ENCODE measurements around the gene CNDP1.

CNDP1 gene

DNA sequence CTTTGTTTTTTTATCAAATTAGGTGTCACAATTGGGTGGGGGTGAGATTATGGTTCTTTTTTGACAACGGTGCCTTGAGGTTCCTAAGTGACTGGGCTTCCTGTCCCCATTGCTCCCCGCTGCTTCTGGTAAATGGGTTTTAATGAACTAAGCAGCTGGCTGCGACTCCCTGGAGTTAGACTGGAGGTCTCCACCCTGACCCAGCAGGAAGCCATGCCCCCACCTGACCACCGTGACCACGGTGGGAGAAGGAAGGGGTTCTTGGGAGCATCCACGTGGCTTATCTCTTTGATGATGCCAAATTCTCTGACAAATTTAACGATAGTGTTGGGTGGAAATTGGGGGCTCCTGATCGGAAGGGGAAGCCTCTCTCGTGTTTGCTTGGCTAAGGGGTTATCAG lies 25.9 kb upstream of the CNDP1 start:
- no peaks in the 10 kb centered on the region for H3K9me3 ChIP-seq (ENCODE audit: control insufficient read depth, insufficient read depth, low read length)
- no peak overlapping the region for H3K9ac ChIP-seq (ENCODE audit: low read depth, low read length)
- H3K4me3 ChIP-seq (ENCODE audit: low read depth, low read length) = no peak overlapping the region
- H3K36me3 ChIP-seq (ENCODE audit: control insufficient read depth, insufficient read depth, low read length) = peaks cover 65% of the 10 kb centered on the region
- H3K4me1 ChIP-seq (ENCODE audit: control insufficient read depth, insufficient read depth, low read length) = no peaks in the 10 kb centered on the region
- no peaks in the 10 kb centered on the region for H3K27me3 ChIP-seq (ENCODE audit: control insufficient read depth, insufficient read depth, low read length)

- Histone ChIP-seq H3K9me3 (ENCODE audit: control insufficient read depth, insufficient read depth, low read length) (no peaks in the 10 kb centered on the region), H3K9ac (ENCODE audit: low read depth, low read length) (no peak overlapping the region), H3K4me3 (ENCODE audit: low read depth, low read length) (no peak overlapping the region), H3K27me3 (ENCODE audit: control insufficient read depth, insufficient read depth, low read length) (no peaks in the 10 kb centered on the region), H3K36me3 (ENCODE audit: control insufficient read depth, insufficient read depth, low read length) (peaks cover 69% of the 10 kb centered on the region), H3K4me1 (ENCODE audit: control insufficient read depth, insufficient read depth, low read length) (no peaks in the 10 kb centered on the region)
These were observed 25.5 kb upstream of the CNDP1 start for GRCh38 chr18:74508821-74509225.

- no peaks in the 10 kb centered on the region for H3K4me1 ChIP-seq (ENCODE audit: control insufficient read depth, insufficient read depth, low read length)
- H3K36me3 ChIP-seq (ENCODE audit: control insufficient read depth, insufficient read depth, low read length) = peaks cover 73% of the 10 kb centered on the region
- no peak overlapping the region for H3K9ac ChIP-seq (ENCODE audit: low read depth, low read length)
- no peaks in the 10 kb centered on the region for H3K27me3 ChIP-seq (ENCODE audit: control insufficient read depth, insufficient read depth, low read length)
- no peaks in the 10 kb centered on the region for H3K9me3 ChIP-seq (ENCODE audit: control insufficient read depth, insufficient read depth, low read length)
- no peak overlapping the region for H3K4me3 ChIP-seq (ENCODE audit: low read depth, low read length)
These were observed 24.2 kb upstream of the CNDP1 start for GRCh38 chr18:74509856-74510769.

GRCh38 chr18:74510770-74511095 lies 23.6 kb upstream of the CNDP1 start:
- Histone ChIP-seq H3K36me3 (ENCODE audit: control insufficient read depth, insufficient read depth, low read length) (peaks cover 79% of the 10 kb centered on the region), H3K9ac (ENCODE audit: low read depth, low read length) (no peak overlapping the region), H3K27me3 (ENCODE audit: control insufficient read depth, insufficient read depth, low read length) (no peaks in the 10 kb centered on the region), H3K4me1 (ENCODE audit: control insufficient read depth, insufficient read depth, low read length) (no peaks in the 10 kb centered on the region), H3K9me3 (ENCODE audit: control insufficient read depth, insufficient read depth, low read length) (no peaks in the 10 kb centered on the region), H3K4me3 (ENCODE audit: low read depth, low read length) (no peak overlapping the region)

GRCh38 chr18:74511823-74512222 lies 22.5 kb upstream of the CNDP1 start:
- Histone ChIP-seq H3K9me3 (ENCODE audit: control insufficient read depth, insufficient read depth, low read length) (no peaks in the 10 kb centered on the region), H3K9ac (ENCODE audit: low read depth, low read length) (no peak overlapping the region), H3K27me3 (ENCODE audit: control insufficient read depth, insufficient read depth, low read length) (no peaks in the 10 kb centered on the region), H3K4me3 (ENCODE audit: low read depth, low read length) (no peak overlapping the region), H3K36me3 (ENCODE audit: control insufficient read depth, insufficient read depth, low read length) (peaks cover 84% of the 10 kb centered on the region), H3K4me1 (ENCODE audit: control insufficient read depth, insufficient read depth, low read length) (no peaks in the 10 kb centered on the region)

DNA sequence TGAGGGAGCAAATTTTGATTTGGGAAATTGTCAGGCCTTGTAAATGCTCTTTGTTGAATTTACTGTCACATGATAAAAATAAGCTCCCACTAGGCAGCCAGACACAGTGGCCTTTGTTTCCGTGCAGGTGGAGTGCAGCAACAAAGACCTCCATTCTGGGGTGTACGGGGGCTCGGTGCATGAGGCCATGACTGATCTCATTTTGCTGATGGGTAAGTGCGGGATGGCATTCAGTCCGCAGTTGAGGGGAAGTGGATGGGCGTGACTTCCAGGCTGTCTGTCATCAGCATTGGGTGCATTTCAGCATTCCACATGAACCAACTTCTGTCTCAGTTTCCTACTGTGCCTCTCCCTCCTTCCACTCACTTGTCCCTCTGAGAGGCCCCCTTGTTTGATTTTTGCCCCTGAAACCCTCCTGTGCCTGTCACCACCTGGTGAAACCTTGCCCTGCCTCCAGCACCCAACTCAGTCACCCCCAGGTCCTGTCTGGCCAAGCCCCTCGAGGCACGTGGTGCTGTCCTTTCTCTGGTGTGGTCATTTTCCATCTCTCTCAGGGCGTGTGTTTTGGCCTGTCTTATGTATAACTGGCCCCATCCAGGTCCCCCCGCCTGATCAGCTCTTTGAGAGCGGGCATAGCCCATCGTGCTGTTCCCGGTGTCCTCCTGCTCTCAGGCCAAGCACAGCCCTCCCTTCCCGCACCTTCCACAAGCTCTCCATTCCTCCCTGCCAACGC lies 21.8 kb upstream of the CNDP1 start:
- H3K9ac ChIP-seq (ENCODE audit: low read depth, low read length) = no peak overlapping the region
- no peak overlapping the region for H3K4me3 ChIP-seq (ENCODE audit: low read depth, low read length)
- H3K9me3 ChIP-seq (ENCODE audit: control insufficient read depth, insufficient read depth, low read length) = no peaks in the 10 kb centered on the region
- H3K27me3 ChIP-seq (ENCODE audit: control insufficient read depth, insufficient read depth, low read length) = no peaks in the 10 kb centered on the region
- H3K4me1 ChIP-seq (ENCODE audit: control insufficient read depth, insufficient read depth, low read length) = no peaks in the 10 kb centered on the region
- peaks cover 78% of the 10 kb centered on the region for H3K36me3 ChIP-seq (ENCODE audit: control insufficient read depth, insufficient read depth, low read length)

- Histone ChIP-seq H3K36me3 (ENCODE audit: control insufficient read depth, insufficient read depth, low read length) (peaks cover 72% of the 10 kb centered on the region), H3K27me3 (ENCODE audit: control insufficient read depth, insufficient read depth, low read length) (no peaks in the 10 kb centered on the region), H3K4me3 (ENCODE audit: low read depth, low read length) (no peak overlapping the region), H3K4me1 (ENCODE audit: control insufficient read depth, insufficient read depth, low read length) (no peaks in the 10 kb centered on the region), H3K9ac (ENCODE audit: low read depth, low read length) (no peak overlapping the region), H3K9me3 (ENCODE audit: control insufficient read depth, insufficient read depth, low read length) (no peaks in the 10 kb centered on the region)
These were observed 21.0 kb upstream of the CNDP1 start for GRCh38 chr18:74513149-74513882.

- H3K9me3 ChIP-seq (ENCODE audit: control insufficient read depth, insufficient read depth, low read length) = no peaks in the 10 kb centered on the region
- H3K27me3 ChIP-seq (ENCODE audit: control insufficient read depth, insufficient read depth, low read length) = no peaks in the 10 kb centered on the region
- H3K9ac ChIP-seq (ENCODE audit: low read depth, low read length) = no peak overlapping the region
- peaks cover 72% of the 10 kb centered on the region for H3K36me3 ChIP-seq (ENCODE audit: control insufficient read depth, insufficient read depth, low read length)
- H3K4me3 ChIP-seq (ENCODE audit: low read depth, low read length) = no peak overlapping the region
- H3K4me1 ChIP-seq (ENCODE audit: control insufficient read depth, insufficient read depth, low read length) = no peaks in the 10 kb centered on the region
These were observed 20.5 kb upstream of the CNDP1 start for GRCh38 chr18:74513883-74514205.

- H3K36me3 ChIP-seq (ENCODE audit: control insufficient read depth, insufficient read depth, low read length) = peaks cover 76% of the 10 kb centered on the region
These were observed 19.3 kb upstream of the CNDP1 start for GRCh38 chr18:74514860-74515495.

GRCh38 chr18:74515620-74516231 lies 18.6 kb upstream of the CNDP1 start:
- no peaks in the 10 kb centered on the region for H3K9me3 ChIP-seq (ENCODE audit: control insufficient read depth, insufficient read depth, low read length)
- no peak overlapping the region for H3K4me3 ChIP-seq (ENCODE audit: low read depth, low read length)
- peaks cover 76% of the 10 kb centered on the region for H3K36me3 ChIP-seq (ENCODE audit: control insufficient read depth, insufficient read depth, low read length)
- no peak overlapping the region for H3K9ac ChIP-seq (ENCODE audit: low read depth, low read length)
- no peaks in the 10 kb centered on the region for H3K27me3 ChIP-seq (ENCODE audit: control insufficient read depth, insufficient read depth, low read length)
- H3K4me1 ChIP-seq (ENCODE audit: control insufficient read depth, insufficient read depth, low read length) = no peaks in the 10 kb centered on the region

More at GRCh38 chr18:74514860-74515495, 19.3 kb upstream of the CNDP1 start:
- Histone ChIP-seq H3K4me1 (ENCODE audit: control insufficient read depth, insufficient read depth, low read length) (no peaks in the 10 kb centered on the region), H3K9me3 (ENCODE audit: control insufficient read depth, insufficient read depth, low read length) (no peaks in the 10 kb centered on the region), H3K4me3 (ENCODE audit: low read depth, low read length) (no peak overlapping the region), H3K9ac (ENCODE audit: low read depth, low read length) (no peak overlapping the region), H3K27me3 (ENCODE audit: control insufficient read depth, insufficient read depth, low read length) (no peaks in the 10 kb centered on the region)
